Testis (tissue), 3 donors: Measurements from ENCODE around the gene VPS16. TPM values are rescaled to one million over a fixed set of nuclear protein-coding genes. Genes with fewer than 3 reads are reported as not detected.
A peak's percentile ranks its signal among the peaks of the same experiment; 100 is the strongest.

Experiments used
- DNase-seq: peaks from one replicate; pipeline ENCODE4 v3.0.0-alpha.2; 2019
- H3K27ac ChIP-seq, 2 donors: fragments of 200-600 bp; sonication (generic); one replicate each; pipeline ENCODE4 v1.5.1; 2019
- H3K27me3 ChIP-seq: fragments of 200-600 bp; sonication (generic); one replicate; pipeline ENCODE4 v1.5.1; 2019
- H3K36me3 ChIP-seq: fragments of 200-600 bp; sonication (generic); one replicate; pipeline ENCODE4 v1.5.1; 2017; ENCODE audit warnings: low read depth; ENCODE audit errors: missing control alignments
- H3K4me1 ChIP-seq: fragments of 200-600 bp; sonication (generic); one replicate; pipeline ENCODE4 v1.5.1; 2019
- H3K4me3 ChIP-seq, 2 donors: fragments of 200-600 bp; sonication (generic); one replicate each; pipeline ENCODE4 v1.5.1; 2017 to 2019
- H3K9me3 ChIP-seq: fragments of 200-600 bp; sonication (generic); one replicate; pipeline ENCODE4 v1.5.1; 2017
- CTCF ChIP-seq, 3 experiments: fragments of 450-650 bp in 2 of 3; fragments of 200-600 bp in 1 of 3; sonication (generic) in 1 of 3; IDR thresholded peaks; one replicate each; pipeline ENCODE4 v1.5.1; 2016 to 2019; ENCODE audit warnings: antibody characterized with exemption in 3 of 3, mild to moderate bottlenecking in 2 of 3, moderate library complexity in 1 of 3
- POLR2A ChIP-seq: fragments of 450-650 bp; IDR thresholded peaks from one replicate; pipeline ENCODE4 v1.6.1; 2017; ENCODE audit warnings: antibody characterized with exemption, mild to moderate bottlenecking, moderate library complexity
- WGBS, 2 donors: methylation state at CpG; one replicate each; pipeline ENCODE4 v1.1.5; 2018; 5-methylcytosine and 5-hydroxymethylcytosine counted together
- intact Hi-C: fragments of 100-400 bp; cut with DNase I; formaldehyde crosslinking; loops from one replicate; pipeline ENCODE4 v1.15.1; 2023; ENCODE audit warnings: low total_unique reads
- polyA plus RNA-seq: library from polyadenylated mRNA; stranded (reverse); fragments of 350-450 nt; fragmentation: Illumina TruSeq; extraction: RNeasy Lipid Tissue Mini Kit (QIAGEN cat#74804); gene quantifications from one replicate; pipeline ENCODE4 v1.2.3, GENCODE V29; 2014; ENCODE audit warnings: low read depth, low replicate concordance; ENCODE audit not compliant: insufficient read depth
- total RNA-seq, 2 donors: library from RNA; depleted of rRNA; stranded (reverse); fragments of >200 nt; gene quantifications; one replicate each; pipeline ENCODE4 v1.2.3, GENCODE V29; 2016

VPS16 gene
- total and polyA plus RNA-seq, 3 donors from 2014 or later = 24.3 to 31.4 (median 27.3) TPM

- no peaks in the 10 kb centered on the region for H3K27me3 ChIP-seq
- WGBS, 2 donors = 71 to 86% methylated on average over 3 to 6 of the region's 6 CpGs
- TF ChIP-seq CTCF (IDR thresholded peaks at IDR 0.05) (no peak), POLR2A (no peak)
- no peaks in the 10 kb centered on the region for H3K9me3 ChIP-seq
- DNase-seq = no peak
- H3K36me3 ChIP-seq = no peaks in the 10 kb centered on the region
- H3K4me1 ChIP-seq = peaks cover 6% of the 10 kb centered on the region
- H3K27ac ChIP-seq = no peak overlapping the region
- no peak overlapping the region for H3K4me3 ChIP-seq
- intact Hi-C loops = no loop called here
Measured at GRCh38 chr20:2798814-2799213, 41.7 kb upstream of the VPS16 start.

- H3K36me3 ChIP-seq = no peaks in the 10 kb centered on the region
- no peak for DNase-seq
- WGBS, 2 donors = 42 to 51% methylated on average over 9 of the region's 9 CpGs
- H3K4me1 ChIP-seq = peaks cover 6% of the 10 kb centered on the region
- no peaks in the 10 kb centered on the region for H3K27me3 ChIP-seq
- H3K4me3 ChIP-seq = no peak overlapping the region
- H3K27ac ChIP-seq = no peak overlapping the region
- intact Hi-C loops = no loop called here
- H3K9me3 ChIP-seq = no peaks in the 10 kb centered on the region
- TF ChIP-seq CTCF (IDR thresholded peaks at IDR 0.05) (no peak), POLR2A (no peak)
Measured at GRCh38 chr20:2799271-2799670, 41.3 kb upstream of the VPS16 start.

GRCh38 chr20:2799688-2800520 lies 40.6 kb upstream of the VPS16 start:
- WGBS, 2 donors = 1 to 3% methylated on average over 28 to 49 of the region's 61 CpGs
- peak overlapping the region; percentile 26 to 51 for H3K4me3 ChIP-seq
- peaks cover 6% of the 10 kb centered on the region for H3K4me1 ChIP-seq
- no peak overlapping the region for H3K27ac ChIP-seq
- DNase-seq = no peak
- TF ChIP-seq POLR2A (no peak), CTCF (IDR thresholded peaks at IDR 0.05) (no peak)
- intact Hi-C loops = no loop called here
- no peaks in the 10 kb centered on the region for H3K9me3 ChIP-seq
- H3K27me3 ChIP-seq = no peaks in the 10 kb centered on the region
- no peaks in the 10 kb centered on the region for H3K36me3 ChIP-seq

GRCh38 chr20:2800521-2801285 lies 39.8 kb upstream of the VPS16 start, which contains the start of gene CPXM1:
CPXM1 (minus strand) TSS chr20:2800627; CDS start chr20:2800572, 55 bp downstream.
- Histone ChIP-seq H3K4me1 (peaks cover 6% of the 10 kb centered on the region), H3K9me3 (no peaks in the 10 kb centered on the region), H3K36me3 (no peaks in the 10 kb centered on the region), H3K27ac (no peak within 1 kb of the TSS), H3K4me3 (peak within 1 kb of the TSS; percentile 26 to 51), H3K27me3 (no peaks in the 10 kb centered on the region)
- no peak for TF ChIP-seq POLR2A
- TF ChIP-seq CTCF (IDR thresholded peaks at IDR 0.05) = no peak
- DNase-seq = no peak
- intact Hi-C loops = no loop called here
- 7 to 10% methylated on average over 21 to 29 of the region's 52 CpGs for WGBS, 2 donors
